Lung (tissue), 12 donors: ENCODE data around the gene DSG2. TPM values are rescaled to one million over a fixed set of nuclear protein-coding genes. Genes with fewer than 3 reads are reported as not detected.

Experiments
- ATAC-seq: fragments of 200-7000 bp; cut with Tn5 transposase; one replicate; pipeline ENCODE4 v1.9.1; 2020; ENCODE audit warnings: moderate number of reproducible peaks; ENCODE audit not compliant: insufficient read depth, low FRiP score
- DNase-seq, 3 donors: peaks; one replicate each; pipeline ENCODE4 v3.0.0-alpha.2; 2013 to 2017
- H3K27ac ChIP-seq, 2 donors: one replicate each; pipeline ENCODE4 v1.5.1; 2013; ENCODE audit warnings: mild to moderate bottlenecking in 2 of 2, moderate library complexity in 2 of 2, control low read depth in 1 of 2, inconsistent platforms in 1 of 2, low read depth in 1 of 2, low read length in 1 of 2
- H3K27me3 ChIP-seq, 3 donors: one replicate each; pipeline ENCODE4 v1.5.1; 2013; ENCODE audit warnings: low read length in 2 of 3; ENCODE audit not compliant: control insufficient read depth in 3 of 3, insufficient read depth in 3 of 3
- H3K36me3 ChIP-seq, 4 donors: one replicate each; pipeline ENCODE4 v1.5.1; 2013; ENCODE audit warnings: low read length in 4 of 4, mild to moderate bottlenecking in 1 of 4, moderate library complexity in 1 of 4; ENCODE audit not compliant: control insufficient read depth in 4 of 4, insufficient read depth in 4 of 4
- H3K4me1 ChIP-seq, 5 donors: one replicate each; pipeline ENCODE4 v1.5.1; 2013; ENCODE audit warnings: low read length in 5 of 5, mild to moderate bottlenecking in 2 of 5, moderate library complexity in 1 of 5; ENCODE audit not compliant: control insufficient read depth in 5 of 5, insufficient read depth in 5 of 5
- H3K4me3 ChIP-seq: one replicate; pipeline ENCODE4 v1.5.1; 2013; ENCODE audit warnings: mild to moderate bottlenecking, control low read depth, moderate library complexity
- H3K9ac ChIP-seq, 2 donors: one replicate each; pipeline ENCODE4 v1.5.1; 2013; ENCODE audit warnings: low read length in 2 of 2, control low read depth in 1 of 2; ENCODE audit not compliant: insufficient read depth in 1 of 2
- H3K9me3 ChIP-seq, 4 donors: one replicate each; pipeline ENCODE4 v1.5.1; 2013; ENCODE audit warnings: low read length in 3 of 4, mild to moderate bottlenecking in 1 of 4, moderate library complexity in 1 of 4; ENCODE audit not compliant: control insufficient read depth in 4 of 4, insufficient read depth in 3 of 4
- WGBS, 2 donors: extraction: QIAGEN DNeasy Blood & Tissue Kit; methylation state at CpG; one replicate each; pipeline ENCODE4 v1.1.7; 2013; 5-methylcytosine and 5-hydroxymethylcytosine counted together
- polyA plus RNA-seq, 2 donors: library from polyadenylated mRNA; stranded (reverse); fragments of 200-250 nt; gene quantifications; one replicate each; pipeline ENCODE4 v1.2.1, GENCODE V29; 2013
- total RNA-seq, 2 donors: library from RNA; depleted of rRNA in 1 of 2; stranded (reverse); fragments of >200 nt in 1 of 2; gene quantifications; one replicate each; pipeline ENCODE4 v1.2.1, GENCODE V29; 2014 to 2021
- TF ChIP-seq, protein P1 (sequence below): IDR thresholded peaks from 2 replicates; pipeline ENCODE4 v1.5.1; 2012; ENCODE audit warnings: mild to moderate bottlenecking; ENCODE audit errors: control extremely low read depth, extremely low read depth
- donor health status: control.
- donor health status: control.
- donor health status: Bipolar disorder and iron deficiency.
- donor health status: healthy.
- donor health status: DM: yes; HTN: yes; CAD: no.

The DSG2 gene
- total and polyA plus RNA-seq, 4 donors = 8.9 to 28.0 (median 21.6) TPM

- no peak for DNase-seq
- Histone ChIP-seq H3K9me3 (no peaks in the 10 kb centered on the region), H3K27ac (no peak overlapping the region), H3K4me3 (no peak overlapping the region), H3K27me3 (no peaks in the 10 kb centered on the region), H3K9ac (no peak overlapping the region), H3K4me1 (no peaks in the 10 kb centered on the region), H3K36me3 (peaks cover 0 to 2% (median under 1%) of the 10 kb centered on the region in 4 donors)
- TF ChIP-seq, protein P1, sequence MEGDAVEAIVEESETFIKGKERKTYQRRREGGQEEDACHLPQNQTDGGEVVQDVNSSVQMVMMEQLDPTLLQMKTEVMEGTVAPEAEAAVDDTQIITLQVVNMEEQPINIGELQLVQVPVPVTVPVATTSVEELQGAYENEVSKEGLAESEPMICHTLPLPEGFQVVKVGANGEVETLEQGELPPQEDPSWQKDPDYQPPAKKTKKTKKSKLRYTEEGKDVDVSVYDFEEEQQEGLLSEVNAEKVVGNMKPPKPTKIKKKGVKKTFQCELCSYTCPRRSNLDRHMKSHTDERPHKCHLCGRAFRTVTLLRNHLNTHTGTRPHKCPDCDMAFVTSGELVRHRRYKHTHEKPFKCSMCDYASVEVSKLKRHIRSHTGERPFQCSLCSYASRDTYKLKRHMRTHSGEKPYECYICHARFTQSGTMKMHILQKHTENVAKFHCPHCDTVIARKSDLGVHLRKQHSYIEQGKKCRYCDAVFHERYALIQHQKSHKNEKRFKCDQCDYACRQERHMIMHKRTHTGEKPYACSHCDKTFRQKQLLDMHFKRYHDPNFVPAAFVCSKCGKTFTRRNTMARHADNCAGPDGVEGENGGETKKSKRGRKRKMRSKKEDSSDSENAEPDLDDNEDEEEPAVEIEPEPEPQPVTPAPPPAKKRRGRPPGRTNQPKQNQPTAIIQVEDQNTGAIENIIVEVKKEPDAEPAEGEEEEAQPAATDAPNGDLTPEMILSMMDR = no peak
- 76 to 77% methylated on average over 3 of the region's 3 CpGs for WGBS, 2 donors
- ATAC-seq = no peak
These were observed 53.9 kb downstream of the DSG2 start for GRCh38 chr18:31551883-31552282.

- Histone ChIP-seq H3K4me3 (no peak overlapping the region), H3K9ac (no peak overlapping the region), H3K4me1 (no peaks in the 10 kb centered on the region), H3K36me3 (no peaks in the 10 kb centered on the region), H3K9me3 (no peaks in the 10 kb centered on the region), H3K27me3 (no peaks in the 10 kb centered on the region), H3K27ac (no peak overlapping the region)
- WGBS, 2 donors = 39 to 44% methylated on average over 6 of the region's 6 CpGs
- ATAC-seq = no peak
- TF ChIP-seq, protein P1 = no peak
- DNase-seq = no peak
These were observed 55.8 kb downstream of the DSG2 start for GRCh38 chr18:31553800-31554199.

GRCh38 chr18:31554776-31555175, 56.8 kb downstream of the DSG2 start:
- Histone ChIP-seq H3K4me3 (no peak overlapping the region), H3K9ac (no peak overlapping the region), H3K4me1 (no peaks in the 10 kb centered on the region), H3K9me3 (no peaks in the 10 kb centered on the region), H3K27ac (no peak overlapping the region), H3K27me3 (no peaks in the 10 kb centered on the region), H3K36me3 (no peaks in the 10 kb centered on the region)
- no peak for DNase-seq
- TF ChIP-seq, protein P1 = no peak
- no peak for ATAC-seq
- 79 to 87% methylated on average over 5 of the region's 5 CpGs for WGBS, 2 donors
